ENCODE measurements around the gene CLCN2.
"Not testable (repeated sequence)": the region's sequence is repeated elsewhere in the genome, so short reads cannot be mapped to it uniquely, and the experiment has no call there.

Gene CLCN2

DNA sequence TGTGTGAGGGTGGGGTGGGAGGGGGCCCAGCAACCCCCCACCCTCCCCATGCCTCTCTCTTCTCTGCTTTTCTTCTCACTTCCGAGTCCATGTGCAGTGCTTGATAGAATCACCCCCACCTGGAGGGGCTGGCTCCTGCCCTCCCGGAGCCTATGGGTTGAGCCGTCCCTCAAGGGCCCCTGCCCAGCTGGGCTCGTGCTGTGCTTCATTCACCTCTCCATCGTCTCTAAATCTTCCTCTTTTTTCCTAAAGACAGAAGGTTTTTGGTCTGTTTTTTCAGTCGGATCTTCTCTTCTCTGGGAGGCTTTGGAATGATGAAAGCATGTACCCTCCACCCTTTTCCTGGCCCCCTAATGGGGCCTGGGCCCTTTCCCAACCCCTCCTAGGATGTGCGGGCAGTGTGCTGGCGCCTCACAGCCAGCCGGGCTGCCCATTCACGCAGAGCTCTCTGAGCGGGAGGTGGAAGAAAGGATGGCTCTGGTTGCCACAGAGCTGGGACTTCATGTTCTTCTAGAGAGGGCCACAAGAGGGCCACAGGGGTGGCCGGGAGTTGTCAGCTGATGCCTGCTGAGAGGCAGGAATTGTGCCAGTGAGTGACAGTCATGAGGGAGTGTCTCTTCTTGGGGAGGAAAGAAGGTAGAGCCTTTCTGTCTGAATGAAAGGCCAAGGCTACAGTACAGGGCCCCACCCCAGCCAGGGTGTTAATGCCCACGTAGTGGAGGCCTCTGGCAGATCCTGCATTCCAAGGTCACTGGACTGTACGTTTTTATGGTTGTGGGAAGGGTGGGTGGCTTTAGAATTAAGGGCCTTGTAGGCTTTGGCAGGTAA lies 15.9 kb downstream of the CLCN2 start:
- peak; percentile 60 for DNase-seq (ENCODE audit: low read depth)

DNA sequence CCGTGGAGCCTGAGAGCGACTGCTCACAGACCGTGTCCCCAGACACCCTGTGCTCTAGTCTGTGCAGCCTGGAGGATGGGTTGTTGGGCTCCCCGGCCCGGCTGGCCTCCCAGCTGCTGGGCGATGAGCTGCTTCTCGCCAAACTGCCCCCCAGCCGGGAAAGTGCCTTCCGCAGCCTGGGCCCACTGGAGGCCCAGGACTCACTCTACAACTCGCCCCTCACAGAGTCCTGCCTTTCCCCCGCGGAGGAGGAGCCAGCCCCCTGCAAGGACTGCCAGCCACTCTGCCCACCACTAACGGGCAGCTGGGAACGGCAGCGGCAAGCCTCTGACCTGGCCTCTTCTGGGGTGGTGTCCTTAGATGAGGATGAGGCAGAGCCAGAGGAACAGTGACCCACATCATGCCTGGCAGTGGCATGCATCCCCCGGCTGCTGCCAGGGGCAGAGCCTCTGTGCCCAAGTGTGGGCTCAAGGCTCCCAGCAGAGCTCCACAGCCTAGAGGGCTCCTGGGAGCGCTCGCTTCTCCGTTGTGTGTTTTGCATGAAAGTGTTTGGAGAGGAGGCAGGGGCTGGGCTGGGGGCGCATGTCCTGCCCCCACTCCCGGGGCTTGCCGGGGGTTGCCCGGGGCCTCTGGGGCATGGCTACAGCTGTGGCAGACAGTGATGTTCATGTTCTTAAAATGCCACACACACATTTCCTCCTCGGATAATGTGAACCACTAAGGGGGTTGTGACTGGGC lies 16.7 kb downstream of the CLCN2 start:
- DNase-seq (ENCODE audit: low read depth) = no peak

DNA sequence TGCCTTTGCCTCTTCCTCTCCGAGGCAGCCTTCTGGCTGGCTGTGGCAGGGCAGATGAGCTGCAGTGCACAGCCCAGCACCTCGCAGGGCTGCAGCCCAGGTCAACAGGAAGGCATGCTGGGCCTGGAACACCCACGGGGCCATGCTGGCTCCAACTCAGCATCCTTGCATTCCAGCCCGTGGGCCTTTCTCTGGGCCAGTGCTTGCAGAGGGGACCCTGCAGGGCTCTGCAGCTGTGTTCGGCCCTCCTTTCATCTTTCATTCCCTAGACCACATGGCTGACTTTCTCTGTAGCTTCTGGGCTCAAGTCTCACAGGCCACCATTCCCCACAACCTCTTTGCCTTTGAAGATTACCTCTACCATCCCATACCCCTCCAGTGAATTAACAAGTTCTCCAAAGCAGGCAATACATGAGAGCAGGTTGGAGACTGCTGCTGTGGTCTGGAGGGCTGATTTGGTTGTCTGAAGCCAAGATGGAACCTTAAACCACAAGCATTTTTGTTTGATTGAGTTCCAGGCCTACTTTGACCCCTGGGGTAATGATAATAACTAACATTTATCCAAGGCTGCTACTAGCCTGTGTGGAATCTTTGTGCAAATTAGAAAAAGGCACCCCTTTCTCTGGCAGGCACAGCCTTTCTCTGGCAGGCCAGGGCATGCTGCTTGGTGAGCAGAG lies 18.1 kb downstream of the CLCN2 start:
- DNase-seq (ENCODE audit: low read depth) = no peak

- DNase-seq (ENCODE audit: low read depth) = no peak
Measured at GRCh38 chr3:184341925-184342324, 19.5 kb downstream of the CLCN2 start.

DNA sequence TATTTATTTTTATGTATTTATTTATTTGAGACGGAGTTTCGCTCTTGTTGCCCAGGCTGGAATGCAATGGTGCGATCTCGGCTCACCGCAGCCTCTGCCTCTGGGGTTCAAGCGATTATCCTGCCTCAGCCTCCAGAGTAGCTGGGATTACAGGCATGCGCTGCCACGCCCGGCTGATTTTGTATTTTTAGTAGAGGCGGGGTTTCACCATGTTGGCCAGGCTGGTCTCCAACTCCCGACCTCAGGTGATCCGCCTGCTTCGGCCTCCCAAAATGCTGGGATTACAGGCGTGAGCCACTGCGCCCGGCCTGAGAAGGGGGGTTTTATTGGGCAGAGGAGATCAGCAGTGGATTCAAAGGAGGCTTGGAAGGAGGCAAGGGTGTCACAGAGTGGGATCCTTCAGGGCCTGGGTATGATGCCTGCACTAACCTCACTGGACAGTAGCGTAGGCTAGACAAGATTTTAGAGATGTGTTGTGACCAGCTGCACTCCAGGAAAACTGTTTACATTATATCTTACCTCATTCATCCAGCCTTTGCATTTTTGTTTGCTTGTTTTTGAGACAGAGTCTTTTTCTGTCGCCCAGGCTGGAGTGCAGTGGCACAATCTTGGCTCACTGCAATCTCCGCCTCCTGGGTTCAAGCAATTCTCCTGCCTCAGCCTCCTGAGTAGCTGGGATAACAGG lies 21.8 kb downstream of the CLCN2 start:
- DNase-seq (ENCODE audit: low read depth) = not testable (repeated sequence)

DNA sequence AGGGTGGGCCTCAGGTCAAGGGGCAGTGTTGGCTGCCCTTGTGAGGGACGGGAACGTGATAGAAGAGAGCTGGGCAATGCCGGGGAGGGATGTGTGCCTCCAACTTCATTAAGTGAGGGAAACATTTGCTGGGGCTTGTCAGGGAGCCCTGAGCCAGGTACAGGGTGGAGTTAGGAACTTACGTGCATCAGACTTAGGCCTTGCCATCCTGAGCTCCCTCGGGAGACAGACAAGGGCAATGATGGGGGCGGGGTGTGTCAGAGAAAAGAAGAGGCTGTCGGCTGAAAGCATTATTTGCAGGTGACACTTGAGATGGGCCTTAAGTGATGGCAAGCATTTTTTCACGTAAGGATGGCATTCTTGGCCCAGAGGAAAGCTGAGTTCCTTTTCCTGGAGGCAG lies 22.4 kb downstream of the CLCN2 start:
- no peak for DNase-seq (ENCODE audit: low read depth)

DNA sequence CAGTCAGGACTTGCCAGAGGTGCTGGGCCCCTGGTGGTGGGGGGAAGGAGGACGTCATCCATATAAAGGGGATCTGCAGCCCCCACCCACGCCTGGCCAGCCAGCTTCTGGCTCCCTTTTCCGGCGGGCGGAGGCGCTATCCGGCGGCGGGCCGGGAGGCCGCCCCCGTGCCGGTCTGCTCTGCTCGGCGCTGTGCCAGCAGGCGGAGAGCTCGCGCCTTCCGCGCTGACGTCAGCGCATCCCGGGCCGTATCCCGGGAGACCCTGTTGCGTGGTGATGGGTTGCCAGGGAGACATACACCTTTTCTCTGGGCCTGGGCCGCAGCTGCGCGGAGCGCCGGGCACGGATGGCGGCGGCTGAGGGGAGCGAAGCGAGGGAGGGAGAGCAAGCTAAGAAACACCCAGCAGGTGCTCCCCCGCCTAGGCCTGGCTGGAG lies 22.9 kb downstream of the CLCN2 start:
- no peak for DNase-seq (ENCODE audit: low read depth)

DNA sequence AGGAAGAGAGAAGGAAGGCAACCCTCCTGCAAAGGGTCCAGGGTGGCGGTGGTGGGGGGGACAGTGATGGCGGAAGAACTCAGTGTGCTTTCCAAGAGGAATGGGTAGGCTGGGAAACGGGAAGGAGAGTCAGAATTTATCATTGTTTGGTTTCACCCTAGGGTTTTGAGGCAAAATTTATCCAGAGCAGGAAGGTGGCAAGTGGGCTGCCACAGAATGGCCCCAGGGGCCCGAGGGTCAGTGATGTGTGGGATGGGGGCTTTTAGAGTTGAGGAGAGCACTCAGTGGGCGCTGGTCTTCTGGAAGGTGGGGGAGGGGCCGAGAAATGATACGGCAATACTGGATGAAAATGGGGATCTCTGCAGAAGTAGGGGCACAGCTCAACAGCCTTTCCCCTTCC lies 23.4 kb downstream of the CLCN2 start:
- no peak for DNase-seq (ENCODE audit: low read depth)

GRCh38 chr3:184337399-184337714 lies 24.0 kb downstream of the CLCN2 start, which contains the start of gene FAM131A:
TSS of gene FAM131A (plus strand) at chr3:184337600. CDS start at chr3:184337631, 31 bp downstream.
- DNase-seq (ENCODE audit: low read depth) = no peak

DNA sequence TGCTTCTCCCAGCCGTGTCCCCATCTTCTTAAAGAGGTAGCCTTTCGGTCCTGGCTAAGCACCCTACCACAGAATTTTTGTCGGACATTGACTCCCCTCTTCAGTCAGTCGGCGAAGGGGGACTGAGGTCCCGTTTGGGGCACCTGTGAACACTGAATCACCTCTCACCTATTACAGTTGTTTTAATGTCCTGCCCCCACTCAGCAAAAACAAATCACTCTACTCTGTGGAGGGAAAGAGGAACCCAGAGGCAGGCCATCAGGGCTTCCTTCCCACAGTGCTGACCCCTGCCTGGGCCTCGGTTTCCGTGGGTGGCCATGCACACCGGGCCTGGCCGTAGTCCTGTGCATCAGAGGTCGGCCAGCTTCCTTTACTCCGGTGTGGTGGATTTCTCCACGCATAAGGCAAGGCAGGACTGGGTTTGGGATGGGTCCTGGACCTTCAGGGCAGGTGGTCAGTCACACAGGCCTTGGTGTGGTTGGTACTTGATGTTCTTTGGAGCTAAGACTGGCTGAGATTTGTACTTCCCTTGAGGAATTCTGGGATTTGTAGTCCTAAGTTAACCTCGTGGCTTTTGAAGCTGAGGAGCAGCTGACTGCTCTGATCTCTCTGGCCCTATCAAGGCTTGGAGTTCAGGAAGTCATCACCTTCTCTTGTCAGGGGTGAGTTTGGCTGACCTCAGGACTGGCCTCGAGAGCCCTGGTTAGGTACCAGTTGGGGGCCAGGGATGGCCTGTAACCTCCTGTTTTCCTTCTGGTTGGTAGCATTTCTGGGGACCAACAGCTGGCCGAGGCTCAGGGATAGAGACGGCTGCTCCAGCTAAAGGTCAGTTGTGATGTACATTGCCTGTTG lies 24.6 kb downstream of the CLCN2 start:
- DNase-seq (ENCODE audit: low read depth) = no peak

- no peak for DNase-seq (ENCODE audit: low read depth)
Measured at GRCh38 chr3:184335661-184336546, 25.5 kb downstream of the CLCN2 start.

DNA sequence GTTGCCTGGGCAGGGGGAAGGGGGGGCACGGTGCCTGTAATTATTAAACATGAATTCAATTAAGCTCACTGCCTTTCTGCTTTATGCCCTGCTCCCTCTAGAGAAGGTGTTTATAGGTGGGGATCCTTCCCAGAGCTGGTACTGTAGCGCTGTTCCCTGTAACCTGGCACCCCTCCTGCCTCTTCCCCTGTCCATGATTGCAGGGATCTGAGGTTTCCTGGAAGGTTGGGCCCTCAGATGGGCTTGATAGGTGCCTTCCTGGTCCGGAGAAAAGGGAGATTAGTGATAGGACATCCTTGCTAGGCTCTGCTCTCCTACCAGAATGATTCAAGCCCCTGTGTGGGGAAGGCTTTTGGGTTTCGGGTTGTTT lies 26.1 kb downstream of the CLCN2 start:
- DNase-seq (ENCODE audit: low read depth) = no peak

GRCh38 chr3:184334470-184335158 lies 26.8 kb downstream of the CLCN2 start:
- no peak for DNase-seq (ENCODE audit: low read depth)

GRCh38 chr3:184333700-184334099 lies 27.7 kb downstream of the CLCN2 start:
- no peak for DNase-seq (ENCODE audit: low read depth)

DNA sequence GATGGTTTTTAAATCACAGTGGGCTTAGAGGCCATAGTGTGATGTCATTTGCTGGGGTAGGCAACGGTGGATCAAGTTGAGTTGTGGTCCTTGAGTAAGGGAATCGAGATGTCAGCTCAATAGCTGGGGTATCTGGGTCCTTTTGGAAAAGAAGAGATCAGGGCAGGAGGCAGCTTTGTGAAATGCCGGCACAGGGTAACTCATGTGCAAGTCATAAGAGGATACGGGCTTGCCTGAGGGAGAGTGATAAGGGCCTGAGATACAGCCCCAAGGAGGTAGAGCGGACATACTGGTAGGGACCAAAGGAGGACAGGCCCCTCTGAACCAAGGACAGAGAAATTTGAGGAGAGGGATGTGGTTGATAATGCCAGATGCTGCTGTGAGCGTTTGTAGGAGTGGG lies 28.2 kb downstream of the CLCN2 start:
- DNase-seq (ENCODE audit: low read depth) = no peak

DNA sequence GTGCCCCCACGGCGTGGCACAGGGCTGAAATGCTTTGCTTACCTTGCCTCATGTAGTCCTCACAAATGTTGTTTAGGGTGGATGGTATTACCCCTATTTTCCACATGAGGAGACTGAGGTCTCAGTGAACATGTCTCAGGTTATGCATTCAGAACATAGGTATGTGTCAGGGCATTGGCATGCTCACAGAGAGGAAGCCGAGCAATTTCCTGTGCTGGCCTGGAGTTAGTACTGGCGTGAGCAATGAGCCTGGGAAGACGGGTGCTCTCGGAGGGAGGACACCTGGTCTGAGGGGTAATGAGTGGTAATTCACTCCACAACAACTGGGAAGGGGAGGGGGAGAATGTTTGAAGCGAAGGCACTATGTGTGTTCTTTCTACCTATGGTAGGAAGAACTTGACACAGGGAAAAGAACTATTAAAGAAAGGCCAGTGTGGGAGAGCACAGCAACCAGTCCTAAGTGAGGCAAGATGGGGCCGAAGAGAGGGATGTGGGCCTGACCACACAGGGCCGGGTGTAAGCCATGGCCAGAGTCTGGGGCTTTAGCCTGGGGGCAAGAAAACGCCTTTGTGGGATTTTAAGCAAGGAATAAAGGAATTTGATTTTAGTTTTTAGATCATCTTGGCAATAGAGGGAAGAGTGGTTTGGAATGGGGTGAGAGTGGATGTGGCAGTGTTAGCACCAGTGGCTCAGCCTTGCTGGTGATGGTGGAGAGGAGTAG lies 28.9 kb downstream of the CLCN2 start:
- DNase-seq (ENCODE audit: low read depth) = no peak

DNA sequence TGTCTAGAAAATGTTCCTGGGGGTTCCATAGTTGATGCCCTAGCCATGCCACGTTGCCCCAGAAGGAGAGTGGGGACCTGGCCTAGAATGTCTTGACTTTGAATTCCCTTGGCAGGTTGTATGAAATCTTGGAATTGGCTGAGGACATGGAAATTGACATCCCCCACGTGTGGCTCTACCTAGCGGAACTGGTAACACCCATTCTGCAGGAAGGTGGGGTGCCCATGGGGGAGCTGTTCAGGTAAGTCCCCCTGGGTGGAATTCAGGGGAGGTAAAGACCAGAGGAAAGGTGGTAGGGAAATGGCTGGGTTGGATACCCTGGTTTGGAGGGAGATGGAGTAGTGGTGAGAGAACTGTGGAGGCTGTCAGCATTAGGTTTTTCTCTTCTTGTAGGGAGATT lies 32.9 kb downstream of the CLCN2 start:
- no peak for DNase-seq (ENCODE audit: low read depth)

DNA sequence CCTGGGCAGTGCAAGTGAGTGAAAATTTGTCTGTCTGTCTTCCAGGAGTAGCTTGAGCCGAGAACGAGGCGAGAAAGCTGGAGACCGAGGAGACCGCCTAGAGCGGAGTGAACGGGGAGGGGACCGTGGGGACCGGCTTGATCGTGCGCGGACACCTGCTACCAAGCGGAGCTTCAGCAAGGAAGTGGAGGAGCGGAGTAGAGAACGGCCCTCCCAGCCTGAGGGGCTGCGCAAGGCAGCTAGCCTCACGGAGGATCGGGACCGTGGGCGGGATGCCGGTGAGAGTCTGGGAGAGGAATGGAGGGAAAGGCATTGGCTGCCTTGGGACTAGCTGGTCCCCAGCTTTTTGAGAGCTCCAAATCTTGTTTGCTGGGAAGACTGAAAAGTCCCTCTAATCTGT lies 34.2 kb downstream of the CLCN2 start:
- no peak for DNase-seq (ENCODE audit: low read depth)

GRCh38 chr3:184325715-184326369 lies 35.6 kb downstream of the CLCN2 start:
- DNase-seq (ENCODE audit: low read depth) = no peak
